NK-92 treated with Interleukin-12 subunit alpha and Interleukin-12 subunit beta, amount 100 ng/mL, for 24 hours (cell line): Measurements from ENCODE around the gene PLEKHG5.
"Not testable (repeated sequence)": the region's sequence is repeated elsewhere in the genome, so short reads cannot be mapped to it uniquely, and the experiment has no call there.

Experiments used
- DNase-seq: peaks from one replicate; lab custom pipeline; 2025; lab: John Stamatoyannopoulos, UW

The PLEKHG5 gene

GRCh38 chr1:6462412-6463119 lies 28.9 kb downstream of the PLEKHG5 start:
- DNase-seq: no peak

DNA sequence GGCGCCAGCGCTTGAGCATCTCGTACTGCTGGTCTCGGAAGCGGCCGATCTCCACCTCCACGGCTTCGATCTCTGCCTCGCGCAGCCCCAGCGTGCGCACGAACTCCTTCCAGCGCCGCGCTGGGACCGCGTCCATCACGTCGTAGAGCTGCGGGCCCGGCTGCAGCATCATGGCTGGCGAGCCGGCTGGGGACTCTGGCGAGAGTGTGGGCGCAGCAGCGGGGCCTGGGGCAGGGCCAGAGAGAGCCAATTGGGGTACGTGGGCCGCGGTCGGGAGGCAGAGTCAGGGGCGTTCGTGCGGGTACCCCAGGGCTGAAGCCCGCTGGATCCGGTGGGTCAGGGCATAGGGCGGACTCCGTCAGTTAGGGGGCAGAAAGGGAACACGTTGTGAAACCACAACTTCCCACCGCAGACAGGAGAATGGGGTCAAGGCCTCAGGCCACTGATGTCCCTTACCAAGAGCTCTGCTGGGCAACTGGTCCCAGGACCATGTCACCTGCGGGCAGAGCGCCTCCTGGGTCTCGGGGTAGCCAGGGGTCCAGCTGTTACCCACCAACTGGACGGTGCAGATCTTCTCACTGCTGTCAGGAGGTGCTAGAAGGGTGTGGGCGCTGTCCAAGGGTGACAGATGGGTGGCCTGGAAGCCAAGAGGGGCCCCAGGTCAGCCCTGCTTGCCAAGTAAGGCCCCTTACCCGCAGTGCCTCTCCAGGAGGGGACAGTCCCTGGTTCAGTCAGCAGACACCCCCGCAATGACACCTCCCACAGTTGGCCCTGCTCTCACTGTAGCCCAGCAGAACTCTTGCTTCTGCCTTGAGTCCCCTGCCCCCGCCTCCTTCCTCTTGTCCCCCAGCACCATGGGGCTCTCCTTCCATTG lies 29.7 kb downstream of the PLEKHG5 start:
- DNase-seq: no peak

DNA sequence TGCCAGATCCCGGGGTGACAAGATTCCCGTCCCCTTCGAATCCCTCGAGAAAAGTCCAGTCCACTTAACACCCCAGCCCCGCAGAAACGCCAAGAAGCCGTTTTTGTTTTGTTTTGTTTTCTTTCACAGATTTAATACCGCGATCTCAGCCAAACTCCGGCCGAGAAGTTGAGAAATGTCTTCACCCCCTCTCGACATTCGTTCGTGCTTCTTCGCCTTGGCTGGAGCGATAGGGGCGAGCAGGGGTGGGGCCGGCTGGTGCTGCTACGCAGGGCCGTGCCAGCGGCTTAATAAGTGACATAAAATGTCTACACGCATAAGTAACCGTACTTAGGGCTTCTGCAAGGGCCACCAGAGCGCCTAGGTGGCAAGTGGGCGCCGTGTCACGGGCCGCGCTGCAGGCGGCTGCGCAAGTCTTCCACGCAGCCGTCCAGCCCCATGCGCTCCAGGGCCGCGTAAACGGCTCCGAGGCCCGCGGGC lies 30.4 kb downstream of the PLEKHG5 start:
- no peak for DNase-seq

DNA sequence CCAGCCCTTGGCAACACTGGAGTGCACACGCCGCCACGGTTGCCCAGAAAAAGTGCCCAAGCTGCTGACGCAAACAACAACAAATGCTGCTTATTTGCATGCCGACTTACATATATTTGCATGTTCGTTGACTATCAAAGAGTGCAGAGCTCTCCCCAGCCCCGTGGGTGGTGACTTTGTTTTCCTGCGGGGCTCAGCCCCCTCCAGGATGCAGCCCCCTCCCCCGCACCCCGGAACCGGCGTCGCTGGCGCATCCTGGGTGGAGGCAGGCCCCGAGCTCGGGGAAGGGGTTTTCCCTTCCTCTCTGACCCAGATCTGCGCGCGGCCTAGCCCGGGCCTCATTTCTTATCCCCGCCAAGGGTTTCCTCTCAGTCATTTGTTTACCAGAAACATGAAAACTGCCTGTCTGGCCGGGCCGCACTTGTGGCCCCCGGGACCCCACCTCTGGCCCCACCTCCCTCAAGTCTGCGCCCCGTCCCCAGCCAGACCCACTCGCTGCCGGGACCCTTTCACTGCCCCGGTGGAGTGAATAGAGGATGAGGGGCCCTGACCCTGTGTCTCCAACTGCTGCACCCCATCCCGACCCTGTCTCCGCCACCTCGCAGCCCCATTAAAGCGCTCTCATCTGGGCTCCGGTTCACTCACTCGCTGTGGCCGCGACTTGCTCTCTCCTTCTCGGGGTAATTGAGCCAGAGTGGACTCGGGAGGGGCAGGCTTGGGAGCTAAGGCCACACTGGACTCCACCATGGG lies 31.0 kb downstream of the PLEKHG5 start:
- no peak for DNase-seq

GRCh38 chr1:6459850-6460265 lies 31.6 kb downstream of the PLEKHG5 start:
- no peak for DNase-seq

DNA sequence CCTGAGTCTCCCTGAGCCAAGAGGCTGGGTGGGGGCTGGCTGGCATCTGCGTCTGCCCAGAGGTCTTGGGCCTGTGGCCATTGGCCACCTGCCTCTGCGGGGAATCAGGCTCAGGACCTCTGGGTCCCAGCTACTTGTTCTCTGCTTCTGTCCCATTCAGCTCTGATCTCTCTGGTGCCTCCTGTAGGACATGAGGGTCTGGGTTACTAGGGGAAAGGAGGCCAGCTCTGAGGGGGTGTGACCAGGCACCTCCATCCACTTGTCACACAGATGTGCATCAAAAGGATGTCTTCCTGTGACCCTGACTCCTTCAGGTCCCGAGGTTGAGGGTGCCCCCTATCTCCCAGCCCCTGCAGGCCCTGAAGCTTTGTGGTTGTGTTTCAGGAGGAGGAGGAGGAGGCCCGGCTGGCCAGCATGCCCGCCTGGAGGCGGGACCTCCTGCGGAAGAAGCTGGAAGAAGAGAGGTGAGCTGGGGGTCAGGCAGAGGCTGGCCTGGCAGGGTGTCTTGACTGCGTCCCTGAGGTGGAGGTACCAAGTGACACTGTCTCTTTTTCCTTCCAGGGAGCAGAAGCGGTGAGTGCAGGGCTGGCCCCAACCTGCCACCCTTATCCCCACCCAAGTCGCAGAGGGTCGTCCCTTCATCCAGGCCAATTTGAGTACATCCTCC lies 34.5 kb downstream of the PLEKHG5 start:
- DNase-seq: no peak

DNA sequence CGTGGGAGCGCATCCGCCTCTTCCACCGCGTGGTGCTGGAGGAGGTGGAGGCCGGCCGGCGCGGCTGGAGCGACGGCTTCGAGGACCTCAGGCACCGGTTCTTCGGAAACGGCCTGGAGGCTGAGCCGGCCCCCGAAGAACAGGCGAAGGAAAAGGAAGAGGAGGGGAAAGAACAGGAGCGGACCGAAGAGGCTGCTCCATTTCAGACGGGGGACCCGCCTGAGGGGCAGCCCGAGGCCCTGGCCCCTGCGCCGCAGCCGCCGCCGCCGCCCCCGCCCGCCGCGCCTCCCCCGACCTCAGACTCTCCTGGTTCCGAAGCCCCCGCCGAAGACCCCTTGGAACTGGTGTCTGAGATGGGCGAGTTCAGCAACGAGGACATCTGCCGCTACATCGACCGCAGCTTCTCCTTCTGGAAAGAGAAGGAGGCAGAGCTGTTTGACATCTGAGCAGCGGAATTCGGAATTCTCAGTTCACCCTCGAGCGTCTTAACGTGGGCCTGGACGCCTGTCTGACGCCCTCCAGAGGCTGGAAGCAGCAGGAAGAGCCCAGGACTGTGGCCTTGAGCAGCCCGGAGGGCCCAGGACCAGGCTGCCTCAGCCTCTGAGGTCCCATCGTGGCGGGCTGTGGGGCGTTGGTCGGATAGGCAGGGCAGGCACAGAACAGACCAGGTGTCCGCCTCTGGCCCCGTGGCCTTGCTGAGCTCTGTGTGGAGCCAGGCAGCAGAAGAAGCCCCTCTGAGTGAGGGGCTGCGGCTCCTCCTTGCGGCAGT lies 35.5 kb downstream of the PLEKHG5 start:
- DNase-seq: not testable (repeated sequence)

DNA sequence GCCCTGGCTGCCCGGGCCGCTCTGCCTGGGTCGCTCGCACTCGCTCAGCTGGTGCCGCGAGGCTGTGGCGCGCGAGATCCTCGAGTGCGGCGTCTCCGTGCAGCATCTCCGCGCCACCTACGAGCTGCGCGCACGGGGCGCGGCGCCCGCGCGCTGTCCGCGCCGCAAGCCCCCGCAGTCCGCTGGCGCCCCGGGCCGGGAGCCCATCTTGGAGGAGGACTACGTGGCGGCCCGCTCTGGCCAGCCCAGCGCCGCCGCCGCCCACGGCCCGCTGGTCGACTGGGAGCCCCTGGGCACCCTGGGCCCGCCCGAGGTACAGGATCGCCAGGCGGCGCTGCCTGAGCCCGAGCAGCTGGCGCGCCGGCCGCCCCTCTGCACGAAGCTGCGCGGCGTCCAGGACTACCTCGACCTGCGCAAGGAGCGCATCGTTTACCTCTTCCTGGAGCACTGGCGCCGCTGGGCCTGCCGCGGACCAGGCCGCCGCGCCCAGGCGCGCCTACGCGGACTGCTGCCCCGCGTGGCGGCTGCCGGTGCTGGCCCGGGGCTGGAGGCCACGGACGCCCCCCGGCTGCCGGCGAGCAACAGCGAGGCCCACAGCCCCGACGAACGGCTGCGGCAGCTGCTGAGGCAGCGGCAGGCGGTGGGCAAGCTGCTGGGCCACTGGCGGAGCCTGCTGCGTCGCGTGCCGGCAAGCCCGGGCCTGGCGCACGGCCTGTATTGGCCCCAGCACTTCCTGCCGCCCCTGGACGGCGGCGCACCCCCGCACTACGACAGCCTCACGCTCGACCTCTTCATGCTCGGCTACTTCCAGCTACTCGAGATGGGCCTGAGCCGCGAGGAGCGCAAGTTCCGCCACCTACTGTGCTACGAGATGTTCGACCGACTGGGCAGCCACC lies 36.4 kb downstream of the PLEKHG5 start:
- no peak for DNase-seq

DNA sequence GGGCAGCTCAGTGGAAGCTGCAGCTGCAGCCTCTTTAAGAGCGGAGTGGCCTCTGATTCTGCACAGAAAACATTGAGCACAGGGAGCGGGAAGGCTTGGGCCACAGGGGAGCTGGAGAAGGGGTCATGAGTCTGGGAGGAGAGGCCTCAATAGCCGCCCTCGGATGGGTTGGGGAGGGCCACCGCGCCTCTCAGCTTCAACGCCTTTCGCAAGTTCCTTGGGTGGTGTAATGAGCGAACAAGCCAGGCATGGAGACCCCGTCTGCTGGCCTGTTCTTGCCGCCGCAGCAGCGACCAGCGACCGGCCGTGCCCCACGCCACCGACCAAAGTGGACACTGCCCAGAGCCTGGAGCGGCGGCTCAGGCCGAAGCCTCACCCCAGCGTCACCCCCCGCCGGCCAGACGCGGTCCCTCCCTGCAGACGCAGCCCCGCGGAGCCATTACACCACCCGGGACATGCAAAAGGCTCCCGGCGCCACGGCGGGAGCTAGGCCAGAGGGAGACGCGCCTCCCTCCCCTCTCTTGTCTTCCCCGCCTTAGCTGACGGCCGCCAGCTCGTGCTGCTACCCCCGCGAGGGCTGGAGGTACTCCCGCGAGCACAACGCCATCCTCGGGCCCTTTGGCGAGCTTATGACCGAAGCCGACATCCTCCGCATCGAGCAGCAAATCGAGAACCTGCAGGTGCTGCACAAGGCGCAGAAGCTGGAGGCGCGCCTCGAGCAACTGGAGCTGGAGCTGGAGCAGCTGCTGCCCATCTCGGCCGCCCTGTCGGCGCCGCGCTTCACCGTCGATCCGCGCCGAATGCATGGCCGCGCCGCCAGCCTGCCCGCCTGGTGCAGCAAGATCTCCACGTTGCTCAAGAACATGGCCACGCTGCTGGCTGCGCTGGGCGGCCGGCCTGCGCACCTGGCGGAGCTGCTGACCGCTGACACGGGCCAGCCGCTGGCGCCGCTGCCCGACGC lies 37.3 kb downstream of the PLEKHG5 start:
- not testable (repeated sequence) for DNase-seq

DNA sequence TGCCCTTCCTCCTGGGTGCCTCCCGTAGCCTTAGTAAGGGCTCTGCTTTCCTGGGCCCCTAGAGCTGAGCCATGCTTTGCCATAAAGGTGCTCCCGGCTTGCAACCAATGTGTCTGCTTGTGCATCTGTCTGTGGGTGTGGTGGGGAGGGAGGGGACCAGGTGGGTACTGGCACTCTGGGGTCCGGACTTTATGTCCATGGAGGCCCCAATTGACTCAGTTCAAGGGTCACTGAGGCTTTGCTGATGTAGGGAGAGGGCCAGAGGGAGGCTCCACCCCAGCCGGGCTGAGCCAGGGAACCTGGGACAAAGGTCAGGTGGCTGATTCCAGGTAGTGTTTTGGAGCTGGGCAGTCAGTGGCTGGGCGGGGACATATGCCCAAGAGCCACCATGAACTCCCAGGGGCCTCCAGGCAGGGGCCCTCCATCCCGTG lies 40.5 kb downstream of the PLEKHG5 start:
- DNase-seq: no peak

DNA sequence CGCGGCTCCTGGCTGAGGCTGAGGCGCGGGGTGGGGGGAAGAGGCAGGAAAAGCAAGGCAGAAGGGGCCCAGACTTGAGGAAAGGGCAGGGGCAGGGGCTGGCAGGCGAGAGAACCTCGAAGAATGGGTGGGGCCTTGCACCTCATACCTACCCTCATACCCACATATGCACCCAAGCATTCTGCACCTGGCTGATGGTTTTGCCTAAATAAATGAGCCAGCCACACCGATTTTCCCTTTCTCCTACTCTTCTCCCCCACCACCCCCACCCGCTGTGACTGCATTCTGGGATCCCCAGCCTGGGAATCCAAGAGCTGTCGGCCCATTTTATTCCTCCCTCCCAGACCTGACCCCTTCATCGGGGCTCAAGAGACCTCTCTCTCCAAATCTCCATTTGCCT lies 41.0 kb downstream of the PLEKHG5 start:
- DNase-seq: not testable (repeated sequence)

- DNase-seq: no peak
These were observed 41.4 kb downstream of the PLEKHG5 start for GRCh38 chr1:6450005-6450450.

DNA sequence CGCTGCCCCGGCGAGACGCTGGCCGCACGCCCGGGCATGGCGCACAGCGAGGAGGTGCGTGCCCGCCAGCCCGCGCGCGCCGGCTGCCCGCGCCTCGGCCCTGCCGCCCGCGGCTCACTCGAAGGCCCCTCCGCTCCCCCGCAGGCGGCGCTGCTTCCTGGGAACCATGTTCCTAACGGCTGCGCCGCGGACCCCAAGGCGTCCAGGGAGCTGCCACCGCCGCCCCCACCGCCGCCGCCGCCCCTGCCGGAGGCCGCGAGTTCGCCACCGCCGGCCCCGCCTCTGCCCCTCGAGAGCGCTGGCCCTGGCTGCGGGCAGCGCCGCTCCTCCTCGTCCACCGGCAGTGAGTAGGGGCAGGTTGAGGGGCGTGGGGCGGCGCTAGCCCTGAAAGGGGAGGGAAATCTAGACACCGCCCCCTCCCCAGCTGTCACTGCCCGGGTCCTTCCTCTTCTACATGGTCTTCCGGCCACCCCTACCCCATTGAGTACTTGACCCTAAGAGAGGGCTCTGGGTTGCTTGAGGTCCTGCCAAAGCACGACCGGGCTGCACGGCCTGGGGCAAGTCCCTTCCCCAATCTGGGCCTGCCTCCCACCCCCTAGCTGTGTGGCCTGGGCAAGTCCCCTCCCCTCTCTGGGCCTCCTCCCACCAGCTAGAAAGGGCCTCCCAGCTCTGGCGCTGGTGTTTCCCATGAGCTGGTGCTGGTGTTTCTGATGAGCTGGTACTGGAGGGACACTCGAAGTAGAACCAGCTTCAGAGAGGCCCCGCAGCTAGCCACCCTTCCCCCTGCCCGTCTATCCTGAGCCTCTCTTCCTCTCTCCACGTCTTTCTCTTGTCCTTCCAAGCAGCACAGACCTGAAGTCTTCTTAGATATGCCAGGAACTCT lies 42.5 kb downstream of the PLEKHG5 start:
- no peak for DNase-seq

DNA sequence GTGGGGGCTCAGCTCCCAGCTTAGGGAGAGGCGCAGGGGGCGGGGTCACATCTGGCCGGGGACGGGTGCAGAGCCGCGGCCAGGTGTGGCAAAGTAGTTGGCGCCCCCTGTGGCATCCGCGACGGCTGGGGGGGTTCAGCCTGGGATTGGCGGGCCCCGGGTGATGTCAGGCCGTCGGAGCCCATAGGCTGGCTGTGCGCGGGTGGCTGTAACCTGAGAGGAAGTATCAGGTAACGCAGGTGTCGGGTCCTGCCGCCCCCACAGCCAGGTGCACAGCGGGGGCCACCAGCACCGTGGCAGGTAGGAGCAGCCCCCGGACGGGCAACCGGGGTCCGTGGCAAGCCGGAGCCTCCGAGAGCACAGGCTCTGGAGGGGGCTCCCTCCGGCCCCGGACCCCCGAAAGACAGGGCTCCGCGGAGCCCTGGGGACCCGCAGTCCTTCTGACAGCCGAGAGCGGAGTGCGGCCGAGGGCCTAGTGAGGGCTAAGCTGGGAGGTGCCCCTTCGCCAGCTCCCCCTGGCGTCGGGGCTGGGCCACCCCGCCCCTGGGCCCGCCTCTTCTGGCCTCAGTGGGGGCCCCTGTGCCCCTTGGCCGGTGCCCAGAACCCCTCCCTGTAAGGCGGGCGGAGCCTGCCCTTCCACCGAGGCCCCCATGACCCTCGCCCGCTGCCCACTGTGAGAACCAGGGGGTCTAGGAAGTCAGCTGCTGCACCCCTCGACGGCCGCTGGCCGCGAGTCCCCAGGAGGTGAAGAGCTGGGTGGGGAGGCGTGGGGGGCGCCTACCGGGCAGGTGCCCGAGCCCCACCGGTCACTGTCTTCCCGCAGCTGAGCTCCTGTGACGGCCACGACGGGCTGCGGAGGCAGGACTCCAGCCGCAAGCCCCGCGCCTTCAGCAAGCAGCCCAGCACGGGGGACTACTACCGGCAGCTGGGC lies 43.4 kb downstream of the PLEKHG5 start:
- DNase-seq: no peak

GRCh38 chr1:6447016-6447817 lies 44.2 kb downstream of the PLEKHG5 start:
- no peak for DNase-seq

DNA sequence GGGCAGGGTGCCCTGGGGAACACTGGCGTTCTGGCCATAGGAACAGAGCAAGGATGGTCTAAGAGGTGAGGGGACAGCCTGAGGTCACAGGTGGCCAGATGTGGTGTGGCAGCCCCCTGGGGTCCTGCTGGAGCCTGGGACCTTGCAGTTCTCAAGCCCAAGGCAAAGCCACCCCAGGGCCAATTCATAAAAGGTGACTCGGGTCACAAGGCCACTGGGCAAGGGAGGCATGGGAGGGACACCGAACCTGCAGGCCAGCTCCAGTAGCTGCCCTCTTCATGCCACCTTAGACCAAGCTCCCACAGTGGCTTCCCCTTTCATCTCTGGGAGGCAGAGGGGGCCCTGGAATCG lies 44.8 kb downstream of the PLEKHG5 start:
- no peak for DNase-seq
